ENCODE results near the gene UBE2D2. TPM values are rescaled to one million over a fixed set of nuclear protein-coding genes. Genes with fewer than 3 reads are reported as not detected.
A peak's percentile ranks its signal among the peaks of the same experiment; 100 is the strongest.
"Not testable (repeated sequence)": the region's sequence is repeated elsewhere in the genome, so short reads cannot be mapped to it uniquely, and the experiment has no call there.

The UBE2D2 gene
- total RNA-seq, 3 donors from 2014 or later: 197 to 223 (median 214) TPM

DNA sequence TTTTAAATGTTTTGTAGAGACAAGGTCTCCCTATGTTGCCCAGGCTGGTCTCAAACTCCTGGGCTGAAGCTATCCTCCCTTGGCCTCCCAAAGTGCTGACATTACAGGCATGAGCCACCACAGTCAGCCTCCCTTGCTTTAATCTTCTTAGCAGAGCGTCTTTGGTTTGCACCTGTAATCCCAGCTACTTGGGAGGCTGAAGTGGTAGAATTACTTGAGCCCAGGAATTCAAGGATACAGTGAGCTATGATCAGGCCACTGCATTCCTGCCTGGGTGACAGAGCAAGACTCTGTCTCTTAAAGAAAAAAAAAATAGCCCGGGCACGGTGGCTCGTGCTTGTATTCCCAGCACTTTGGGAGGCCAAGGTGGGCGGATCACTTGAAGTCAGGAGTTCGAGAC lies 27.8 kb downstream of the UBE2D2 start:
- DNase-seq: no peak
- no peak for ATAC-seq
- Mint-ChIP-seq H3K4me3 (no peak overlapping the region), H3K9me3 (no peaks in the 10 kb centered on the region), H3K4me1 (ENCODE audit: low read depth) (peaks cover 56% of the 10 kb centered on the region), H3K36me3 (ENCODE audit: insufficient read depth) (peaks cover 8% of the 10 kb centered on the region), H3K27me3 (ENCODE audit: low read depth) (no peaks in the 10 kb centered on the region)

- ATAC-seq: no peak
- DNase-seq: no peak
- Mint-ChIP-seq H3K4me1 (ENCODE audit: low read depth) (peaks cover 45% of the 10 kb centered on the region), H3K9me3 (no peaks in the 10 kb centered on the region), H3K36me3 (ENCODE audit: insufficient read depth) (peaks cover 11% of the 10 kb centered on the region), H3K27me3 (ENCODE audit: low read depth) (no peaks in the 10 kb centered on the region), H3K4me3 (no peak overlapping the region)
These were observed 31.1 kb downstream of the UBE2D2 start for GRCh38 chr5:139592289-139592688.

DNA sequence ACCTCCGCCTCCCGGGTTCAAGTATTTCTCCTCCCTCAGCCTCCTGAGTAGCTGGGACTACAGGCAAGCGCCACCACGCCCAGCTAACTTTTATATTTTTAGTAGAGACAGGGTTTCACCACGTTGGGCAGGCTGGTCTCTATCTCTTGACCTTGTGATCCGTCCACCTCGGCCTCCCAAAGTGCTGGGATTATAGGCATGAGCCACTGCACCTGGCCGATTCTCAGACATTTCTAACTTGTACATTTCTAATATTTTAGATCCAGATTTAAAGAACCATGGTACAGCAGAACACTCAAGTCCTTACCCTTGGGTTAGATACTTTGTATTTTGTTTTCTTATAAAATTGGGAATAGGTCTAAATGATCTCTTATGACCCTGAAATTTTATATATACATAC lies 31.9 kb downstream of the UBE2D2 start:
- DNase-seq; ATAC-seq; H3K9me3 Mint-ChIP-seq; H3K4me3 Mint-ChIP-seq; H3K27me3 Mint-ChIP-seq (ENCODE audit: low read depth): not testable (repeated sequence)
- peaks cover 12% of the 10 kb centered on the region for H3K36me3 Mint-ChIP-seq (ENCODE audit: insufficient read depth)
- peaks cover 45% of the 10 kb centered on the region for H3K4me1 Mint-ChIP-seq (ENCODE audit: low read depth)

GRCh38 chr5:139593716-139594319 lies 32.7 kb downstream of the UBE2D2 start:
- Mint-ChIP-seq H3K9me3 (no peaks in the 10 kb centered on the region), H3K36me3 (ENCODE audit: insufficient read depth) (peaks cover 9% of the 10 kb centered on the region), H3K4me3 (no peak overlapping the region), H3K4me1 (ENCODE audit: low read depth) (peaks cover 43% of the 10 kb centered on the region), H3K27me3 (ENCODE audit: low read depth) (no peaks in the 10 kb centered on the region)
- ATAC-seq: peak; percentile 51 to 54
- no peak for DNase-seq

- no peaks in the 10 kb centered on the region for H3K9me3 Mint-ChIP-seq
- peaks cover 15% of the 10 kb centered on the region for H3K36me3 Mint-ChIP-seq (ENCODE audit: insufficient read depth)
- no peak for ATAC-seq
- H3K27me3 Mint-ChIP-seq (ENCODE audit: low read depth): no peaks in the 10 kb centered on the region
- no peak overlapping the region for H3K4me3 Mint-ChIP-seq
- no peak for DNase-seq
- H3K4me1 Mint-ChIP-seq (ENCODE audit: low read depth): peaks cover 27% of the 10 kb centered on the region
These were observed 36.0 kb downstream of the UBE2D2 start for GRCh38 chr5:139597134-139597533.

DNA sequence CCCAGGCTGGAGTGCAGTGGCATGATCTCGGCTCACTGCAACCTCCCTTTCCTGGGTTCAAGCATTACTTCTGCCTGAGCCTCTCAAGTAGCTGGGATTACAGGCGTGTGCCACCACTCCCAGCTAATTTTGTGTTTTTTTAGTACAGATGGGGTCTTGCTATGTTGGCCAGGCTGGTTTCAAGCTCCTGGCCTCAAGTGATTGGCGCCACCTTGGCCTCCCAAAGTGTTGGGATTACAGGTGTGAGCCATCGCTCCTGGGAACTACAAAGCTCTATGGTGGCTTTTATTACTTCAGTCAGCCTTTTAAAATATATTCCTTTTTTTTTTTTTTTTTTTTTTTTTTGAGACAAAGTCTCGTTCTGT lies 37.4 kb downstream of the UBE2D2 start:
- H3K9me3 Mint-ChIP-seq; DNase-seq; ATAC-seq; H3K27me3 Mint-ChIP-seq (ENCODE audit: low read depth); H3K4me3 Mint-ChIP-seq: not testable (repeated sequence)
- H3K4me1 Mint-ChIP-seq (ENCODE audit: low read depth): peaks cover 24% of the 10 kb centered on the region
- peaks cover 18% of the 10 kb centered on the region for H3K36me3 Mint-ChIP-seq (ENCODE audit: insufficient read depth)

- H3K27me3 Mint-ChIP-seq (ENCODE audit: low read depth): no peaks in the 10 kb centered on the region
- ATAC-seq (no peak), DNase-seq (no peak)
- peaks cover 16% of the 10 kb centered on the region for H3K4me1 Mint-ChIP-seq (ENCODE audit: low read depth)
- H3K36me3 Mint-ChIP-seq (ENCODE audit: insufficient read depth): peaks cover 17% of the 10 kb centered on the region
- H3K9me3 Mint-ChIP-seq: no peaks in the 10 kb centered on the region
- no peak overlapping the region for H3K4me3 Mint-ChIP-seq
These were observed 39.3 kb downstream of the UBE2D2 start for GRCh38 chr5:139600336-139600949.

DNA sequence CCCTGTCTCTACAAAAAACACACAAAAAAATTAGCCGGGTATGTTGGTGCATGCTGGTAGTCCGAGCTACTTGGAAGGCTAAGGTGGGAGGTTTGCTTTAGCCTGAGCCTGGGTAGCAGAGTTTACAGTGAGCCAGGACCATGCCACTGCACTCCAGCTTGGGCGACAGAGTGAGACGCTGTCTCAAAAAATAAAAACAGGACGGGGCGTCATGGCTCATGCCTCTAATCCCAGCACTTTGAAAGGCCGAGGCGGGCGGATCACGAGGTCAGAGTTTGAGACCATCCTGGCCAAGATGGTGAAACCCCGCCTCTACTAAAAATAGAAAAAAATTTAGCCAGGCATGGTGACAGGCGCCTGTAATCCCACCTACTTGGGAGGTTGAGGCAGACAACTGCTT lies 40.3 kb downstream of the UBE2D2 start:
- ATAC-seq (no peak), DNase-seq (no peak)
- Mint-ChIP-seq H3K9me3 (no peaks in the 10 kb centered on the region), H3K4me1 (ENCODE audit: low read depth) (peaks cover 23% of the 10 kb centered on the region), H3K36me3 (ENCODE audit: insufficient read depth) (peaks cover 20% of the 10 kb centered on the region), H3K27me3 (ENCODE audit: low read depth) (no peaks in the 10 kb centered on the region), H3K4me3 (no peak overlapping the region)

GRCh38 chr5:139601948-139602347 lies 40.8 kb downstream of the UBE2D2 start:
- H3K27me3 Mint-ChIP-seq (ENCODE audit: low read depth); ATAC-seq; H3K4me3 Mint-ChIP-seq; H3K9me3 Mint-ChIP-seq; DNase-seq: not testable (repeated sequence)
- H3K4me1 Mint-ChIP-seq (ENCODE audit: low read depth): peaks cover 22% of the 10 kb centered on the region
- peaks cover 20% of the 10 kb centered on the region for H3K36me3 Mint-ChIP-seq (ENCODE audit: insufficient read depth)

GRCh38 chr5:139605887-139606286 lies 44.7 kb downstream of the UBE2D2 start:
- H3K9me3 Mint-ChIP-seq: no peaks in the 10 kb centered on the region
- ATAC-seq: no peak
- H3K4me3 Mint-ChIP-seq: no peak overlapping the region
- H3K36me3 Mint-ChIP-seq (ENCODE audit: insufficient read depth): peaks cover 14% of the 10 kb centered on the region
- H3K4me1 Mint-ChIP-seq (ENCODE audit: low read depth): peaks cover 16% of the 10 kb centered on the region
- H3K27me3 Mint-ChIP-seq (ENCODE audit: low read depth): no peaks in the 10 kb centered on the region
- no peak for DNase-seq

DNA sequence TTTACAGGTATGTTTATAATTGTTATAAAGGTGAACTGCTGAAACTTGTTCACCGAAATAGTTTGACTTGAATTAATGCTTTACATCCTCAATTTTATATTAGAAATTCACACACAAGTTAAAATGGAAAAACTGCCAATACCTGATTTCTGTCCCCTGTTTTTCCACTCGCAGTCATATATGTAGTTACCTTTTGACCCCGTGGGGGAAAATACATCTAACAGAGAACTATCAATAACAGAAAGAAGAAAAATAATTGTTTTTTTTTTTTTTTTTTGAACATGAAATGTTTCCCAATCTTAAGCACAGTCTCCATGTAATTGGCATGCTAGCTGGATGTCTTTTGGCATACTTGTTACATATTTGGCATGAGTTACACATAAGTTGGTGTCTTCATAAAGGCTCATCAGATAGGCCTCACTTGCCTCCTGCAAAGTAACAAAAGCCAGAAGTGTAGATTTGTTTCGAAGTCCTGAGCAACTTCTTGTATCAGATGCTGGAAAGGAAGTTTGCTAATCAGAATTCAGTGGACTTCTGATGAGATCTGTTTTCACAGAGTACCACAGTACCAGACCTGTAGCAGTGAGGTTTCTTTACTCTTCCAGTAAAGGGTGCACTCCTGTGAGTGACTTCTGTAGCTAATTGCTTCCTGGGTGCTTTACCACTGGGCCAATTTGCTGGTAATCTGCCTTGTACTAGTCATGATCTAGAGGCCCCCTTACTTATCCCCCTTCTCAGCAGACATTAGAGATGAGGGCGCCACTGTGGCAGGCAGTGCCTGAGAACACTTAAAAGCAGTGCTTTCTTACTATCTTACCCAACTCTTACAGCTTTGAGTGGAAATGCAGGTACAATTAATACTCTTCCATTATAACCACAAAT lies 50.8 kb downstream of the UBE2D2 start:
- Mint-ChIP-seq H3K9me3 (no peaks in the 10 kb centered on the region), H3K36me3 (ENCODE audit: insufficient read depth) (peaks cover 12% of the 10 kb centered on the region), H3K27me3 (ENCODE audit: low read depth) (no peaks in the 10 kb centered on the region), H3K4me3 (no peak overlapping the region), H3K4me1 (ENCODE audit: low read depth) (peaks cover 24% of the 10 kb centered on the region)
- DNase-seq (no peak), ATAC-seq (peak; percentile 71 to 78)

DNA sequence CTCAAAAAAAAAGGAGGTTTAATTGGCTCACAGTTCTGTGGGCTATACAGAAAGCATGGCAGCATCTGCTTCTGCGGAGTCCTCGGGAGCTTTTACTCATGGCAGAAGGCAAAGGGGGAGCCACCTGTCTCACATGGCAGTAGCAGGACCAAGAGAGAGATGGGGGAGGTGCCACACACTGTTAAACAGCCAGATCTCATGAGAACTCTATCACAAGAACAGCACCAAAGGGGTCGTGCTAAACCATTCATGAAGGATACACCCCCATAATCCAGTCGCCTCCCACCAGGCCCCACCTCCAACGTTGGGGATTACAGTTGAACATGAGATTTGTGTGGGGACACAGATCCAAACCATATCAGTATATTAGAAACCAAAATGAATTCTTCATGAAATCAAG lies 58.7 kb downstream of the UBE2D2 start:
- no peaks in the 10 kb centered on the region for H3K27me3 Mint-ChIP-seq (ENCODE audit: low read depth)
- H3K4me1 Mint-ChIP-seq (ENCODE audit: low read depth): peaks cover 4% of the 10 kb centered on the region
- DNase-seq: no peak
- H3K36me3 Mint-ChIP-seq (ENCODE audit: insufficient read depth): peaks cover 32% of the 10 kb centered on the region
- no peaks in the 10 kb centered on the region for H3K9me3 Mint-ChIP-seq
- no peak for ATAC-seq
- no peak overlapping the region for H3K4me3 Mint-ChIP-seq

GRCh38 chr5:139625398-139625797 lies 64.3 kb downstream of the UBE2D2 start:
- H3K27me3 Mint-ChIP-seq (ENCODE audit: low read depth); ATAC-seq; H3K4me3 Mint-ChIP-seq; H3K4me1 Mint-ChIP-seq (ENCODE audit: low read depth); DNase-seq; H3K9me3 Mint-ChIP-seq: not testable (repeated sequence)
- peaks cover 34% of the 10 kb centered on the region for H3K36me3 Mint-ChIP-seq (ENCODE audit: insufficient read depth)

GRCh38 chr5:139630855-139631254 lies 69.7 kb downstream of the UBE2D2 start:
- no peaks in the 10 kb centered on the region for H3K9me3 Mint-ChIP-seq
- peaks cover 24% of the 10 kb centered on the region for H3K4me1 Mint-ChIP-seq (ENCODE audit: low read depth)
- H3K36me3 Mint-ChIP-seq (ENCODE audit: insufficient read depth): peaks cover 20% of the 10 kb centered on the region
- ATAC-seq (no peak), DNase-seq (no peak)
- no peaks in the 10 kb centered on the region for H3K27me3 Mint-ChIP-seq (ENCODE audit: low read depth)
- no peak overlapping the region for H3K4me3 Mint-ChIP-seq
